ENCODE data around the gene BATF2.
A peak's percentile ranks its signal among the peaks of the same experiment; 100 is the strongest.
"Not testable (repeated sequence)": the region's sequence is repeated elsewhere in the genome, so short reads cannot be mapped to it uniquely, and the experiment has no call there.

The BATF2 gene

GRCh38 chr11:64996710-64997380 is at the start of gene BATF2:
BATF2 (minus strand) TSS chr11:64996971; CDS start chr11:64996914, 57 bp downstream.
- no peak for DNase-seq (ENCODE audit: low read depth)

GRCh38 chr11:65045728-65046127 is 49.0 kb upstream of the BATF2 start:
- DNase-seq (ENCODE audit: low read depth): no peak

GRCh38 chr11:65045061-65045460 is 48.3 kb upstream of the BATF2 start:
- DNase-seq (ENCODE audit: low read depth): no peak

GRCh38 chr11:65043881-65044501 is 47.2 kb upstream of the BATF2 start:
- no peak for DNase-seq (ENCODE audit: low read depth)

- DNase-seq (ENCODE audit: low read depth): no peak
Measured at GRCh38 chr11:65042891-65043290, 46.1 kb upstream of the BATF2 start.

GRCh38 chr11:65040847-65041622 is 44.3 kb upstream of the BATF2 start, which contains the start of gene SAC3D1:
SAC3D1 (plus strand) TSS chr11:65041210; CDS start chr11:65041293, 83 bp downstream.
- peak; percentile 74 for DNase-seq (ENCODE audit: low read depth)

GRCh38 chr11:65040520-65040846 is 43.7 kb upstream of the BATF2 start:
- DNase-seq (ENCODE audit: low read depth): no peak

GRCh38 chr11:65036931-65037330 is 40.2 kb upstream of the BATF2 start:
- no peak for DNase-seq (ENCODE audit: low read depth)

- DNase-seq (ENCODE audit: low read depth): no peak
Measured at GRCh38 chr11:65035579-65035978, 38.8 kb upstream of the BATF2 start.

GRCh38 chr11:65034423-65034822 is 37.7 kb upstream of the BATF2 start:
- no peak for DNase-seq (ENCODE audit: low read depth)

GRCh38 chr11:65032216-65032615 is 35.4 kb upstream of the BATF2 start:
- DNase-seq (ENCODE audit: low read depth): no peak

- DNase-seq (ENCODE audit: low read depth): peak; percentile 77
Measured at GRCh38 chr11:65027213-65028067, 30.7 kb upstream of the BATF2 start, which contains the start of gene SNX15. SNX15 (plus strand) TSS chr11:65027439; CDS start chr11:65027538, 99 bp downstream.

- DNase-seq (ENCODE audit: low read depth): no peak
Measured at GRCh38 chr11:65026810-65027209, 30.0 kb upstream of the BATF2 start.

- DNase-seq (ENCODE audit: low read depth): not testable (repeated sequence)
Measured at GRCh38 chr11:65023502-65023901, 26.7 kb upstream of the BATF2 start.

- no peak for DNase-seq (ENCODE audit: low read depth)
Measured at GRCh38 chr11:65021509-65021908, 24.7 kb upstream of the BATF2 start.

GRCh38 chr11:65021003-65021402 is 24.2 kb upstream of the BATF2 start:
- no peak for DNase-seq (ENCODE audit: low read depth)

GRCh38 chr11:65019824-65020223 is 23.1 kb upstream of the BATF2 start:
- no peak for DNase-seq (ENCODE audit: low read depth)

- no peak for DNase-seq (ENCODE audit: low read depth)
Measured at GRCh38 chr11:65017937-65018336, 21.2 kb upstream of the BATF2 start.

- DNase-seq (ENCODE audit: low read depth): no peak
Measured at GRCh38 chr11:65016705-65017104, 19.9 kb upstream of the BATF2 start.

GRCh38 chr11:65014726-65015227 is 18.0 kb upstream of the BATF2 start:
- no peak for DNase-seq (ENCODE audit: low read depth)

GRCh38 chr11:65013888-65014725 is 17.3 kb upstream of the BATF2 start, which contains the start of gene ARL2:
ARL2 (plus strand) TSS chr11:65014160; CDS start chr11:65014208, 48 bp downstream.
- peak; percentile 76 for DNase-seq (ENCODE audit: low read depth)
